ENCODE data around the gene CGB1. TPM values are rescaled to one million over a fixed set of nuclear protein-coding genes. Genes with fewer than 3 reads are reported as not detected.

Gene CGB1
- total RNA-seq, 1 donor from 2014 or later, result not detected

DNA sequence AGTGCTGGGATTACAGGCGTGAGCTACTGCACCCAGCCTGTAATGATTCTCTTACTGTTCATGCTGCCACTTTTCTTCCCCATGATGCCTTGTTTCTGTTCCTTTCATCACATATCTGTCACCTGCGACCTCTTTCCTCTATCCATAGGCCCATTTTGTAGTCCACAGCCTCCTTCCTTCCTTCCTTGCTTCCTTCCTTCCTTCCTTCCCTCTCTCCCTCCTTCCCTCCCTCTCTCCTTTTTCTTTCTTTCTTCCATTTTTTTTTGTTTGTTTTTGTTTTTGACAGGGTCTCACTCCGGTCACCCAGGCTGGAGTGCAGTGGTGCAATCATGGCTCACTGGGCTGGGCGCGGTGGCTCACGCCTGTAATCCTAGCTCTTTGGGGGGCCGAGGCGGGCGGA, 47.8 kb downstream of the CGB1 start:
- DNase-seq (ENCODE audit: low read depth), result no peak
- no peak overlapping the region for H3K4me3 ChIP-seq (ENCODE audit: low read depth, low read length)
- TF ChIP-seq, protein P1, sequence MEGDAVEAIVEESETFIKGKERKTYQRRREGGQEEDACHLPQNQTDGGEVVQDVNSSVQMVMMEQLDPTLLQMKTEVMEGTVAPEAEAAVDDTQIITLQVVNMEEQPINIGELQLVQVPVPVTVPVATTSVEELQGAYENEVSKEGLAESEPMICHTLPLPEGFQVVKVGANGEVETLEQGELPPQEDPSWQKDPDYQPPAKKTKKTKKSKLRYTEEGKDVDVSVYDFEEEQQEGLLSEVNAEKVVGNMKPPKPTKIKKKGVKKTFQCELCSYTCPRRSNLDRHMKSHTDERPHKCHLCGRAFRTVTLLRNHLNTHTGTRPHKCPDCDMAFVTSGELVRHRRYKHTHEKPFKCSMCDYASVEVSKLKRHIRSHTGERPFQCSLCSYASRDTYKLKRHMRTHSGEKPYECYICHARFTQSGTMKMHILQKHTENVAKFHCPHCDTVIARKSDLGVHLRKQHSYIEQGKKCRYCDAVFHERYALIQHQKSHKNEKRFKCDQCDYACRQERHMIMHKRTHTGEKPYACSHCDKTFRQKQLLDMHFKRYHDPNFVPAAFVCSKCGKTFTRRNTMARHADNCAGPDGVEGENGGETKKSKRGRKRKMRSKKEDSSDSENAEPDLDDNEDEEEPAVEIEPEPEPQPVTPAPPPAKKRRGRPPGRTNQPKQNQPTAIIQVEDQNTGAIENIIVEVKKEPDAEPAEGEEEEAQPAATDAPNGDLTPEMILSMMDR (conservative IDR thresholded peaks at IDR 0.05; ENCODE audit: low read depth, low read length), result no peak

DNA sequence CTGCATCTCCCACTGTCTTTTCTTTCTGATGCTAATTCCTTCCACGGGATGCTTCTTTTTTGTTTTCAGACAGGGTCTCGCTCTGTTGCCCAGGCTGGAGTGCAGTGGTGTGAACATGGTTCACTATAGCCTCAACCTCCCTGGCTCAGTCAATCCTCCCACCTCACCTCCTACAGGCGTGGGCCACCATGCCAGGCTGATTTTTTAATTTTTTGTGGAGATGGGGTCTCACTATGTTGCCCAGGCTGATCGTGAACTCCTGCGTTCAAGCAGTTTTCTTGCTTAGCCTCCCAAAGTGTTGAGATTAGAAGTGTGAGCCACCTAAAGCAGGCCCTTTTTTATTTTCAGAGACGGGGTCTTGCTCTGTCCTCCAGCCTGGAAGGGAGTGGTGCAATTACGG, 48.4 kb downstream of the CGB1 start:
- DNase-seq (ENCODE audit: low read depth), result no peak
- H3K4me3 ChIP-seq (ENCODE audit: low read depth, low read length), result no peak overlapping the region
- TF ChIP-seq, protein P1 (conservative IDR thresholded peaks at IDR 0.05; ENCODE audit: low read depth, low read length), result no peak

DNA sequence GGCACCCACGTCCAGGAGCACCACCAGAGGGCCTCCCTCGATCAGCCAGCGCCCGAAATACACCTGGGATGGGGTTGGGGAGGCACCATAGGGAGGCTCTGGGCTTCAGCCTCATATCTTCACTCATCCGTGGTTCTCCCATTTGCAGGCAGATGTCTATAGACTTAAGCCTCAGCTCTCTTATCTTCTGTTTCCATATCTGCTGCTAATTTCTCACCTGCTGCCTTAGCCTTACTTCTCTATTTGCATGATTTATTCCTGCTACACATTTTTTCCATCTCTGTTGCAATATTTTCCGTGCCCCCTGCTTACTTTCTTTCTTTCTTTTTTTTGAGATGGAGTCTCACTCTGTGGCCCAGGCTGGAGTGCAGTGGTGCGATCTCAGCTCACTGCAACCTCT, 49.4 kb downstream of the CGB1 start:
- DNase-seq (ENCODE audit: low read depth), result no peak
- TF ChIP-seq, protein P1 (conservative IDR thresholded peaks at IDR 0.05; ENCODE audit: low read depth, low read length), result no peak
- no peak overlapping the region for H3K4me3 ChIP-seq (ENCODE audit: low read depth, low read length)

DNA sequence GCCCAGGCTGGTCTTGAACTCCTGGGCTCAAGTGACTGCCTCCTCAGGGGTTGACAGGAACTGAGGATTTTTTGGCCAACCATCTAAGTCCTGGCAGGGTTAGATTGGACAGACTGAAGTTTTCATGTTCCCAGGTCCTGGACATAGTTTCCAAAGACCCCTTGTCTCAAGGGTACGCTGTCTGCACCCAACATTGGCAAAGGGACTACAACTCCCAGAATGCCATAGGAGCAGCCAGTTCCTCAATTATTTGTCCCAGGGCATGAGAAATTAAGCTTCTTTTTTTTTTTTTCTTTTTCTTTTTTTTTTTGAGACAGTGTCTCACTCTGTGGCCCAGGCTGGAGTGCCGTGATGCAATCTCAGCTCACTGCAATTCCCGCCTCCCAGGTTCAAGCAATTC, 50.5 kb downstream of the CGB1 start:
- H3K4me3 ChIP-seq (ENCODE audit: low read depth, low read length), result no peak overlapping the region
- TF ChIP-seq, protein P1 (conservative IDR thresholded peaks at IDR 0.05; ENCODE audit: low read depth, low read length), result no peak
- DNase-seq (ENCODE audit: low read depth), result no peak

DNA sequence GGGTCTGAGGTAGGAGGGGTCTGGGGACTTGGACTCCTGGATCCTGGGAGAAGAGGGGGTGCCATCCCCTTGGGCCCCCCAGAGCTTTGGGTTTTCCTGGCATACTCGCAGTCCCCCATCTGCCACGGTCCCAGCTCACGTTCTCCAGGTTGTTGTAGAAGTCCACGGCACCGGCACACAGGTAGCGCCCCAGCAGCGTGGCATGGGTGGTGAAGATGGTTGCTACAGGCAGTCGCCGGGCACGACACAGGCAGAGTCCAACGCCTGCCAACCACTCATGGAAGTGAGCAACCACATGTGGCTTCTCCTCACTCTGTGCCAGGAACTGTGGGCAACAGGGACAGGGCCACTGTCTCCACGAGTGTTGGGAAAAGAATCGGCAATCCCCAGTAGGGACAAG, 51.0 kb downstream of the CGB1 start:
- TF ChIP-seq, protein P1 (conservative IDR thresholded peaks at IDR 0.05; ENCODE audit: low read depth, low read length), result no peak
- DNase-seq (ENCODE audit: low read depth), result no peak
- no peak overlapping the region for H3K4me3 ChIP-seq (ENCODE audit: low read depth, low read length)

Other genes with a start within 250 kb of the CGB1 start
- 45.5 and 60.7 TPM in 2 replicates for gene BCAT2, start 225.9 kb downstream of the CGB1 start, total RNA-seq
- 2.2 and 2.8 TPM in 2 replicates for gene HSD17B14, start 200.4 kb downstream of the CGB1 start, total RNA-seq
- gene PLEKHA4, start 168.3 kb downstream of the CGB1 start, total RNA-seq, result 1.8 and 5.0 TPM in 2 replicates
- gene PPP1R15A, start 164.5 kb downstream of the CGB1 start, total RNA-seq, result 23.9 and 32.2 TPM in 2 replicates
- not detected in 2 replicates for gene TULP2, start 138.2 kb downstream of the CGB1 start, total RNA-seq
- gene NUCB1, start 136.6 kb downstream of the CGB1 start, total RNA-seq, result 142 and 250 TPM in 2 replicates
- 0.07 and 0.35 TPM in 2 replicates for gene DHDH, start 103.2 kb downstream of the CGB1 start, total RNA-seq
- gene BAX, start 82.0 kb downstream of the CGB1 start, total RNA-seq, result 173 and 179 TPM in 2 replicates
- 1,293 and 2,420 TPM in 2 replicates for gene FTL, start 71.6 kb downstream of the CGB1 start, total RNA-seq
- gene GYS1, start 43.6 kb downstream of the CGB1 start, total RNA-seq, result 42.2 and 42.4 TPM in 2 replicates
- 212 and 389 TPM in 2 replicates for gene RUVBL2, start 43.0 kb downstream of the CGB1 start, total RNA-seq
- 3.6 TPM in 1 of 2 replicates, not detected in the other for gene LHB, start 19.8 kb downstream of the CGB1 start, total RNA-seq
- not detected in 2 replicates for gene CGB3, start 12.6 kb downstream of the CGB1 start, total RNA-seq
- not detected in 2 replicates for gene CGB2, start 5.0 kb downstream of the CGB1 start, total RNA-seq
- gene CGB5, start 7.0 kb upstream of the CGB1 start, total RNA-seq, result not detected in 2 replicates
- 1.2 TPM in 2 replicates for gene CGB8, start 12.2 kb upstream of the CGB1 start, total RNA-seq
- 0.36 and 1.8 TPM in 2 replicates for gene CGB7, start 20.9 kb upstream of the CGB1 start, total RNA-seq
- 0.22 and 1.3 TPM in 2 replicates for gene NTF4, start 27.9 kb upstream of the CGB1 start, total RNA-seq
- not detected in 2 replicates for gene KCNA7, start 35.8 kb upstream of the CGB1 start, total RNA-seq
- gene SNRNP70, start 48.6 kb upstream of the CGB1 start, total RNA-seq, result 165 and 257 TPM in 2 replicates
- 2.2 and 3.7 TPM in 2 replicates for gene LIN7B, start 77.5 kb upstream of the CGB1 start, total RNA-seq
- gene C19orf73, start 82.2 kb upstream of the CGB1 start, total RNA-seq, result 2.7 and 10.3 TPM in 2 replicates
- gene PPFIA3, start 82.6 kb upstream of the CGB1 start, total RNA-seq, result 1.7 and 3.3 TPM in 2 replicates
- gene HRC, start 118.5 kb upstream of the CGB1 start, total RNA-seq, result not detected in 2 replicates
- 11.6 and 13.3 TPM in 2 replicates for gene TRPM4, start 120.9 kb upstream of the CGB1 start, total RNA-seq

Measured in epithelial cell of proximal tubule (primary cell).